ENCODE measurements around the gene SLCO3A1.

SLCO3A1 gene

GRCh38 chr15:91881569-91882297 is 28.2 kb downstream of the SLCO3A1 start:
- DNase-seq (ENCODE audit: low read depth in 1 of 2, low spot score in 1 of 2): no peak

- DNase-seq (ENCODE audit: low read depth in 1 of 2, low spot score in 1 of 2): no peak
These were observed 29.5 kb downstream of the SLCO3A1 start for GRCh38 chr15:91882858-91883586.

GRCh38 chr15:91884606-91885005 is 31.1 kb downstream of the SLCO3A1 start:
- no peak for DNase-seq (ENCODE audit: low read depth in 1 of 2, low spot score in 1 of 2)

GRCh38 chr15:91885054-91885453 is 31.5 kb downstream of the SLCO3A1 start:
- DNase-seq (ENCODE audit: low read depth in 1 of 2, low spot score in 1 of 2): no peak

GRCh38 chr15:91885714-91886270 is 32.3 kb downstream of the SLCO3A1 start:
- no peak for DNase-seq (ENCODE audit: low read depth in 1 of 2, low spot score in 1 of 2)

- DNase-seq (ENCODE audit: low read depth in 1 of 2, low spot score in 1 of 2): no peak
These were observed 33.4 kb downstream of the SLCO3A1 start for GRCh38 chr15:91886878-91887277.

- DNase-seq (ENCODE audit: low read depth in 1 of 2, low spot score in 1 of 2): no peak
These were observed 33.8 kb downstream of the SLCO3A1 start for GRCh38 chr15:91887321-91887720.

- DNase-seq (ENCODE audit: low read depth in 1 of 2, low spot score in 1 of 2): no peak
These were observed 34.4 kb downstream of the SLCO3A1 start for GRCh38 chr15:91887921-91888373.

- no peak for DNase-seq (ENCODE audit: low read depth in 1 of 2, low spot score in 1 of 2)
These were observed 35.8 kb downstream of the SLCO3A1 start for GRCh38 chr15:91889111-91889815.

- no peak for DNase-seq (ENCODE audit: low read depth in 1 of 2, low spot score in 1 of 2)
These were observed 37.1 kb downstream of the SLCO3A1 start for GRCh38 chr15:91890614-91891013.

GRCh38 chr15:91891101-91891500 is 37.6 kb downstream of the SLCO3A1 start:
- no peak for DNase-seq (ENCODE audit: low read depth in 1 of 2, low spot score in 1 of 2)

- DNase-seq (ENCODE audit: low read depth in 1 of 2, low spot score in 1 of 2): no peak
These were observed 38.4 kb downstream of the SLCO3A1 start for GRCh38 chr15:91891788-91892345.

- DNase-seq (ENCODE audit: low read depth in 1 of 2, low spot score in 1 of 2): no peak
These were observed 38.9 kb downstream of the SLCO3A1 start for GRCh38 chr15:91892436-91892835.

- no peak for DNase-seq (ENCODE audit: low read depth in 1 of 2, low spot score in 1 of 2)
These were observed 41.1 kb downstream of the SLCO3A1 start for GRCh38 chr15:91894606-91895005.

- DNase-seq (ENCODE audit: low read depth in 1 of 2, low spot score in 1 of 2): no peak
These were observed 41.5 kb downstream of the SLCO3A1 start for GRCh38 chr15:91895051-91895450.

GRCh38 chr15:91896341-91897055 is 43.0 kb downstream of the SLCO3A1 start:
- DNase-seq (ENCODE audit: low read depth in 1 of 2, low spot score in 1 of 2): no peak

GRCh38 chr15:91897585-91898372 is 44.3 kb downstream of the SLCO3A1 start:
- no peak for DNase-seq (ENCODE audit: low read depth in 1 of 2, low spot score in 1 of 2)

- DNase-seq (ENCODE audit: low read depth in 1 of 2, low spot score in 1 of 2): no peak
These were observed 45.3 kb downstream of the SLCO3A1 start for GRCh38 chr15:91898843-91899242.

- no peak for DNase-seq (ENCODE audit: low read depth in 1 of 2, low spot score in 1 of 2)
These were observed 51.4 kb downstream of the SLCO3A1 start for GRCh38 chr15:91904942-91905341.

GRCh38 chr15:91908391-91908790 is 54.9 kb downstream of the SLCO3A1 start:
- no peak for DNase-seq (ENCODE audit: low read depth in 1 of 2, low spot score in 1 of 2)

Measured in activated T-helper 1 cell treated with anti-CD3 and anti-CD28 coated beads, Interleukin-2, amount 50 U/mL, for 16 hours (primary cell).